Measurements from ENCODE around the gene MPND. TPM values are rescaled to one million over a fixed set of nuclear protein-coding genes. Genes with fewer than 3 reads are reported as not detected.
A peak's percentile ranks its signal among the peaks of the same experiment; 100 is the strongest.

The MPND gene
- total and polyA plus RNA-seq, 2 of the 13 experiments (the other 11 are each of a cell fraction or from before 2014, with no cell fraction given) = 10.8 to 15.8 TPM

- TF ChIP-seq, protein P1, sequence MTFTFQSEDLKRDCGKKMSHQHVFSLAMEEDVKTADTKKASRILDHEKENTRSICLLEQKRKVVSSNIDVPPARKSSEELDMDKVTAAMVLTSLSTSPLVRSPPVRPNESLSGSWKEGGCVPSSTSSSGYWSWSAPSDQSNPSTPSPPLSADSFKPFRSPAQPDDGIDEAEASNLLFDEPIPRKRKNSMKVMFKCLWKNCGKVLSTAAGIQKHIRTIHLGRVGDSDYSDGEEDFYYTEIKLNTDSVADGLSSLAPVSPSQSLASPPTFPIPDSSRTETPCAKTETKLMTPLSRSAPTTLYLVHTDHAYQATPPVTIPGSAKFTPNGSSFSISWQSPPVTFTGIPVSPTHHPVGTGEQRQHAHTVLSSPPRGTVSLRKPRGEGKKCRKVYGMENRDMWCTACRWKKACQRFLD (CRISPR knock-in tag; IDR thresholded peaks at IDR 0.05; ENCODE audit: borderline replicate concordance) = no peak
- no peak for TF ChIP-seq ZNF562 (CRISPR knock-in tag; IDR thresholded peaks at IDR 0.05; ENCODE audit: borderline replicate concordance)
- peak; percentile 82 for TF ChIP-seq GATAD1 (CRISPR knock-in tag; IDR thresholded peaks at IDR 0.05)
- TF ChIP-seq SOX6 (IDR thresholded peaks at IDR 0.05) = no peak
- TF ChIP-seq SOX6 (CRISPR knock-in tag; IDR thresholded peaks at IDR 0.05) = peak; percentile 81
- TF ChIP-seq PITX1 (CRISPR knock-in tag; IDR thresholded peaks at IDR 0.05) = peak; percentile 68; the same call in 1 of the 2 replicates
- 0 out of 2 replicates have a peak, but pooled peaks have one; percentile 77 for TF ChIP-seq BORCS8-MEF2B (CRISPR knock-in tag; IDR thresholded peaks at IDR 0.05)
- TF ChIP-seq, protein P2, sequence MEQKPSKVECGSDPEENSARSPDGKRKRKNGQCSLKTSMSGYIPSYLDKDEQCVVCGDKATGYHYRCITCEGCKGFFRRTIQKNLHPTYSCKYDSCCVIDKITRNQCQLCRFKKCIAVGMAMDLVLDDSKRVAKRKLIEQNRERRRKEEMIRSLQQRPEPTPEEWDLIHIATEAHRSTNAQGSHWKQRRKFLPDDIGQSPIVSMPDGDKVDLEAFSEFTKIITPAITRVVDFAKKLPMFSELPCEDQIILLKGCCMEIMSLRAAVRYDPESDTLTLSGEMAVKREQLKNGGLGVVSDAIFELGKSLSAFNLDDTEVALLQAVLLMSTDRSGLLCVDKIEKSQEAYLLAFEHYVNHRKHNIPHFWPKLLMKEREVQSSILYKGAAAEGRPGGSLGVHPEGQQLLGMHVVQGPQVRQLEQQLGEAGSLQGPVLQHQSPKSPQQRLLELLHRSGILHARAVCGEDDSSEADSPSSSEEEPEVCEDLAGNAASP (CRISPR knock-in tag; IDR thresholded peaks at IDR 0.05; ENCODE audit: borderline replicate concordance) = peak; percentile 84; the same call in 1 of the 2 replicates
- TF ChIP-seq KMT2A (CRISPR knock-in tag; IDR thresholded peaks at IDR 0.05) = no peak
- peak; percentile 86 for TF ChIP-seq HNF1B (CRISPR knock-in tag; IDR thresholded peaks at IDR 0.05)
- TF ChIP-seq ZNF234 (CRISPR knock-in tag; conservative IDR thresholded peaks at IDR 0.05) = no peak
- TF ChIP-seq NR2F2 (IDR thresholded peaks at IDR 0.05; ENCODE audit: borderline replicate concordance, low read depth) = peak; percentile 46; the same call in 1 of the 2 replicates
- no peak for TF ChIP-seq SMARCE1 (IDR thresholded peaks at IDR 0.05; ENCODE audit: borderline replicate concordance)
- peak; percentile 57; the same call in 1 of the 2 replicates for TF ChIP-seq ZBTB25 (CRISPR knock-in tag; IDR thresholded peaks at IDR 0.05)
- no peak for TF ChIP-seq ARID2 (CRISPR knock-in tag; IDR thresholded peaks at IDR 0.05; ENCODE audit: borderline replicate concordance)
- no peak for TF ChIP-seq TEF (CRISPR knock-in tag; IDR thresholded peaks at IDR 0.05)
- TF ChIP-seq REL (CRISPR knock-in tag; conservative IDR thresholded peaks at IDR 0.05) = no peak
- TF ChIP-seq KLF11 (CRISPR knock-in tag; IDR thresholded peaks at IDR 0.05) = peak; percentile 94
- TF ChIP-seq ZNF558 (CRISPR knock-in tag; IDR thresholded peaks at IDR 0.05; ENCODE audit: borderline replicate concordance) = no peak
- TF ChIP-seq, protein P3, sequence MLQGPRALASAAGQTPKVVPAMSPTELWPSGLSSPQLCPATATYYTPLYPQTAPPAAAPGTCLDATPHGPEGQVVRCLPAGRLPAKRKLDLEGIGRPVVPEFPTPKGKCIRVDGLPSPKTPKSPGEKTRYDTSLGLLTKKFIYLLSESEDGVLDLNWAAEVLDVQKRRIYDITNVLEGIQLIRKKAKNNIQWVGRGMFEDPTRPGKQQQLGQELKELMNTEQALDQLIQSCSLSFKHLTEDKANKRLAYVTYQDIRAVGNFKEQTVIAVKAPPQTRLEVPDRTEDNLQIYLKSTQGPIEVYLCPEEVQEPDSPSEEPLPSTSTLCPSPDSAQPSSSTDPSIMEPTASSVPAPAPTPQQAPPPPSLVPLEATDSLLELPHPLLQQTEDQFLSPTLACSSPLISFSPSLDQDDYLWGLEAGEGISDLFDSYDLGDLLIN (CRISPR knock-in tag; IDR thresholded peaks at IDR 0.05; ENCODE audit: borderline replicate concordance) = no peak
- no peak; the same call in 1 of the 2 replicates for TF ChIP-seq NCOR1 (IDR thresholded peaks at IDR 0.05; ENCODE audit: borderline replicate concordance, low read length)
- TF ChIP-seq EED (CRISPR knock-in tag; IDR thresholded peaks at IDR 0.05) = no peak
- TF ChIP-seq HCFC1 (IDR thresholded peaks at IDR 0.05; ENCODE audit: low read depth, low read length) = no peak; the same call in 1 of the 2 replicates
Observed at GRCh38 chr19:4310247-4311121, 32.9 kb upstream of the MPND start (continued).

All from HepG2 (cell line).